Sigmoid colon (tissue), 7 donors: ENCODE results near the gene DMRT3. TPM values are rescaled to one million over a fixed set of nuclear protein-coding genes. Genes with fewer than 3 reads are reported as not detected.

Experiments
- DNase-seq: peaks from one replicate; pipeline ENCODE4 v3.0.0-alpha.2; 2019
- H3K27ac ChIP-seq, 4 donors: fragments of 200-600 bp; sonication (generic); one replicate each; pipeline ENCODE4 v1.5.1; 2016 to 2019; ENCODE audit warnings: mild to moderate bottlenecking in 1 of 4
- H3K27me3 ChIP-seq, 3 donors: fragments of 200-600 bp; sonication (generic); one replicate each; pipeline ENCODE4 v1.5.1; 2019; ENCODE audit warnings: mild to moderate bottlenecking in 1 of 3
- H3K36me3 ChIP-seq, 4 donors: fragments of 200-600 bp; sonication (generic); one replicate each; pipeline ENCODE4 v1.5.1; 2016 to 2019
- H3K4me1 ChIP-seq, 4 donors: fragments of 200-600 bp; sonication (generic); one replicate each; pipeline ENCODE4 v1.5.1; 2017 to 2019
- H3K4me3 ChIP-seq, 4 donors: fragments of 200-600 bp; sonication (generic); one replicate each; pipeline ENCODE4 v1.5.1; 2017 to 2019; ENCODE audit warnings: mild to moderate bottlenecking in 2 of 4, moderate library complexity in 1 of 4
- H3K9me3 ChIP-seq, 4 donors: fragments of 200-600 bp in 3 of 4; sonication (generic) in 3 of 4; one replicate each; pipeline versions ENCODE4 v1.5.1 to v1.6.1; 2013 to 2019
- EP300 ChIP-seq, 4 donors: sonication (generic); formaldehyde crosslinking; IDR thresholded peaks; one replicate each; pipeline ENCODE4 v1.6.1; 2017; ENCODE audit warnings: antibody characterized with exemption in 4 of 4
- POLR2A ChIP-seq, 2 donors: fragments of 450-650 bp; IDR thresholded peaks; one replicate each; pipeline ENCODE4 v1.6.1; 2016; ENCODE audit warnings: antibody characterized with exemption in 2 of 2, mild to moderate bottlenecking in 2 of 2, moderate library complexity in 2 of 2
- POLR2AphosphoS5 ChIP-seq, 4 donors: sonication (generic); formaldehyde crosslinking; IDR thresholded peaks; one replicate each; pipeline ENCODE4 v1.6.1; 2017; ENCODE audit warnings: antibody characterized with exemption in 4 of 4
- WGBS, 2 donors: extraction: QIAGEN DNeasy Blood & Tissue Kit; methylation state at CpG; one replicate each; pipeline ENCODE4 v1.1.7; 2013; 5-methylcytosine and 5-hydroxymethylcytosine counted together
- intact Hi-C: fragments of 100-400 bp; cut with DNase I; formaldehyde crosslinking; loops from one replicate; pipeline ENCODE4 v1.15.1; 2023
- polyA plus RNA-seq, 3 donors: library from polyadenylated mRNA; stranded (reverse); fragments of 200-250 nt; gene quantifications; one replicate each; pipeline ENCODE4 v1.2.3, GENCODE V29; 2013
- total RNA-seq, 4 donors: library from RNA; depleted of rRNA; stranded (reverse); fragments of >200 nt; gene quantifications; one replicate each; pipeline ENCODE4 v1.1.0, GENCODE V29; 2016
- TF ChIP-seq, protein P1 (sequence below), 4 experiments: fragments of 450-650 bp in 3 of 4; fragments of 200-600 bp in 1 of 4; IDR thresholded peaks; one replicate each; pipeline ENCODE4 v1.5.1; 2016 to 2019; ENCODE audit warnings: antibody characterized with exemption in 4 of 4, mild to moderate bottlenecking in 3 of 4, moderate library complexity in 2 of 4
- donor health status: healthy with polysubstance abuse.
- donor health status: Bipolar disorder and iron deficiency.
- donor health status: healthy.

DMRT3 gene
- total and polyA plus RNA-seq, 7 donors = not detected

DNA sequence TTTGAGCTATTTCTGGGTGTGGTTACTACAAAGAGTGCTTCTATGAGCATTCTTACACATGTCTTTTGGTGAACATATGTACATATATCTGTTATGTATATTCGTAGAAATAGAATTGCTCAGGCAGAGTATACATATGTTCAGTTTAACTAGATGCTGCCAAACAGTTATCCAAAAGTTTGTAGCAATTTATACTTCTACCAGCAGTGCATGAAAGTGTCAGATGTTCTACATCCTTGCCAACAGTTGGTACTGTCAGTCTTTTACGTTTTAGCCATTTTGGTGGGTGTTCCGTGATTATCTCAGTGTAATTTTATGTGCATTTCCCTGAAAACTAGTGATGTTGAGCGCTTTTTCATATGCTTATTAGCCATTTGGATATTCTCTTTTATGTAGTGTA is 37.8 kb downstream of the DMRT3 start:
- Histone ChIP-seq H3K4me1 (peaks cover 0 to 2% (median 0%) of the 10 kb centered on the region in 4 donors), H3K27me3 (peaks cover 0 to 20% (median 0%) of the 10 kb centered on the region in 3 donors), H3K36me3 (no peaks in the 10 kb centered on the region), H3K27ac (no peak overlapping the region), H3K9me3 (no peaks in the 10 kb centered on the region), H3K4me3 (no peak overlapping the region)
- TF ChIP-seq, protein P1, sequence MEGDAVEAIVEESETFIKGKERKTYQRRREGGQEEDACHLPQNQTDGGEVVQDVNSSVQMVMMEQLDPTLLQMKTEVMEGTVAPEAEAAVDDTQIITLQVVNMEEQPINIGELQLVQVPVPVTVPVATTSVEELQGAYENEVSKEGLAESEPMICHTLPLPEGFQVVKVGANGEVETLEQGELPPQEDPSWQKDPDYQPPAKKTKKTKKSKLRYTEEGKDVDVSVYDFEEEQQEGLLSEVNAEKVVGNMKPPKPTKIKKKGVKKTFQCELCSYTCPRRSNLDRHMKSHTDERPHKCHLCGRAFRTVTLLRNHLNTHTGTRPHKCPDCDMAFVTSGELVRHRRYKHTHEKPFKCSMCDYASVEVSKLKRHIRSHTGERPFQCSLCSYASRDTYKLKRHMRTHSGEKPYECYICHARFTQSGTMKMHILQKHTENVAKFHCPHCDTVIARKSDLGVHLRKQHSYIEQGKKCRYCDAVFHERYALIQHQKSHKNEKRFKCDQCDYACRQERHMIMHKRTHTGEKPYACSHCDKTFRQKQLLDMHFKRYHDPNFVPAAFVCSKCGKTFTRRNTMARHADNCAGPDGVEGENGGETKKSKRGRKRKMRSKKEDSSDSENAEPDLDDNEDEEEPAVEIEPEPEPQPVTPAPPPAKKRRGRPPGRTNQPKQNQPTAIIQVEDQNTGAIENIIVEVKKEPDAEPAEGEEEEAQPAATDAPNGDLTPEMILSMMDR (IDR thresholded peaks at IDR 0.05) = no peak
- TF ChIP-seq POLR2AphosphoS5 (IDR thresholded peaks at IDR 0.05) (no peak), EP300 (IDR thresholded peaks at IDR 0.05) (no peak), POLR2A (IDR thresholded peaks at IDR 0.05) (no peak)
- WGBS, 2 donors = 81 to 84% methylated on average over 4 of the region's 4 CpGs
- intact Hi-C loops = no loop called here
- no peak for DNase-seq

DNA sequence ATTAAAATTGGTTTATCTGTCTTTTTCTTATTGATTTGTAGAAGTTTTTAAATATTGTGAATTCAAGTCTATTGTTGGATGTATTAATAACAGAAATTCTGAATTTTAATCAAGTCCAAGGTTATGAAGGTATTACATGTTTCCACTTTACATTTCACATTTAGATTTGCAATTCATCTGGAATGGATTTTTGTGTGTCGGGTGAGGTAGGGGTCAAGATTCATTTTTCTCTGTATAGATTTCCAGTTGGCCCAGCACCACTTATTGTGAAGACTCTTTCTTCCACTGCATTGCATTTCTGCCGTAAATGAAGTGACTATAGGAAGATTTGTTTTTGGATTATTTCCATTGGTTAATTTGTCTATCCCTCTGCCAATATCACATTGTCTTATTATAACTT is 38.2 kb downstream of the DMRT3 start:
- Histone ChIP-seq H3K9me3 (no peaks in the 10 kb centered on the region), H3K27ac (no peak overlapping the region), H3K36me3 (no peaks in the 10 kb centered on the region), H3K4me1 (no peaks in the 10 kb centered on the region), H3K27me3 (peaks cover 0 to 19% (median 0%) of the 10 kb centered on the region in 3 donors), H3K4me3 (no peak overlapping the region)
- 92 to 93% methylated on average over 2 of the region's 2 CpGs for WGBS, 2 donors
- intact Hi-C loops = no loop called here
- no peak for DNase-seq
- TF ChIP-seq, protein P1 (IDR thresholded peaks at IDR 0.05) = no peak
- TF ChIP-seq POLR2A (IDR thresholded peaks at IDR 0.05) (no peak), POLR2AphosphoS5 (IDR thresholded peaks at IDR 0.05) (no peak), EP300 (IDR thresholded peaks at IDR 0.05) (no peak)

DNA sequence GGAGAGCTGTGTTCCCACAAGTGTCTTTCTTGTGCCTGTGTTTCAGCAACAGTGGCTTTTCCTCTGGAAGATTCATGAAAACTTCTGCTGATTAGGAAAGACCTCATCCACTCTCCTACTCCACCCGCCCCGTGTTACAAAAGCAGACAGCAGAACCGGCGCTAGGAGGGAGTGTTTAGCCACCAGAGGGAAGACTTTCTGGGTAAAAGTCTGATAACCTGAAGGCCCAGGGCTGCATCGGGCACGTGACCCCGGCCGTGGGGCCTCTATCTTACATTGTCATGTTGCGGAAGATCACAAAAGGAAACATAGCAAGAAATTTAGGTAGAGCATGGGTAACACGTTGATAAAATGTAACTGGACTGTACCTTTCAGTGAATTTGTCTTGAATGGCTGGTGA is 41.7 kb downstream of the DMRT3 start:
- no peak overlapping the region for H3K27ac ChIP-seq
- intact Hi-C loops = no loop called here
- H3K4me1 ChIP-seq = no peaks in the 10 kb centered on the region
- peaks cover 0 to 8% (median 4%) of the 10 kb centered on the region in 4 donors for H3K9me3 ChIP-seq
- TF ChIP-seq POLR2A (IDR thresholded peaks at IDR 0.05) = no peak
- no peak for TF ChIP-seq POLR2AphosphoS5 (IDR thresholded peaks at IDR 0.05)
- TF ChIP-seq, protein P1 (IDR thresholded peaks at IDR 0.05) = no peak
- no peak for TF ChIP-seq EP300 (IDR thresholded peaks at IDR 0.05)
- H3K36me3 ChIP-seq = no peaks in the 10 kb centered on the region
- WGBS, 2 donors = 6 to 13% methylated on average over 10 of the region's 10 CpGs
- H3K27me3 ChIP-seq = peaks cover 0 to 44% (median 0%) of the 10 kb centered on the region in 3 donors
- DNase-seq = no peak
- H3K4me3 ChIP-seq = no peak overlapping the region

DNA sequence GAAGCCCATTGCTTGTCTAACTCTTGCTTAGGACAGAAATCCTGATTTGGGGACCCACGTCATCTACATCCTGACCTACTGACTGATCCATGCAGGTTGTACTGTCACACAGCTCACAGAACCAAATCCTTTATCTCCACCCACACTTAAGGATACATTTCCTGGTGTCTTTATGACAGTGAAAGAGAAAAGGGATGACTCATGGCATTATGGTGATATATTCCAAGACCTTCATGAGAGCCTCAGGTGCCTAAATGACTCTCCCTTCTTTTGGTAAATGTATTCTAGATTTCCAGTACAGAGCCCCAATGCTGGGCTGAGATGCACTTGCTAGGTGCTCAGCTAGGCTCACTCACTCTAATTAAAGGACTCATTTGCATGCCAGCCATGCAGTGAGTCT is 47.7 kb downstream of the DMRT3 start:
- DNase-seq = no peak
- WGBS, 2 donors = 89 to 90% methylated on average over 1 of the region's 1 CpG
- Histone ChIP-seq H3K27me3 (peaks cover 0 to 37% (median 0%) of the 10 kb centered on the region in 3 donors), H3K4me3 (no peak overlapping the region), H3K9me3 (peaks cover 0 to 8% (median 7%) of the 10 kb centered on the region in 4 donors), H3K36me3 (no peaks in the 10 kb centered on the region), H3K4me1 (no peaks in the 10 kb centered on the region), H3K27ac (no peak overlapping the region)
- TF ChIP-seq, protein P1 (IDR thresholded peaks at IDR 0.05) = no peak
- TF ChIP-seq EP300 (IDR thresholded peaks at IDR 0.05) (no peak), POLR2AphosphoS5 (IDR thresholded peaks at IDR 0.05) (no peak), POLR2A (IDR thresholded peaks at IDR 0.05) (no peak)
- intact Hi-C loops = no loop called here

DNA sequence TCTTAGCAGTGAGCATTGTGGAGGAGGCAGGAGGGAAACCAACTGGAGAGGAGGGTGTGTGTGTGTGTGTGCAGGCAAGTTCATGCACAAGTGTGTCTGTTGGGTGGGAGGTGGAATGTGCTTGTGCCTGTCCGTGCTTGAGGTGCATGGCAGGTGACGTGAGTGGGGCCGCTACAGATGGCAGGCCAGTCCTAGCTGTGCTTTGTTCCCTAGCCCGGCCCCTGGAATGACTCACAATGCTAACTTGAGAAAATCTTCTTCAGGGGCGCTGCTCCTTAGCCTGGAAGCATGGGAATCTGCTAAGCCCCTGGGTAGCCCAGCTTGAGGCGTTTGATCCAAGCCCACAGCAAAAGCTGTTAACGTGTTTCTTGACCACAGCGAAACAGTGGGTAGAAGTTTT is 48.7 kb downstream of the DMRT3 start:
- intact Hi-C loops = no loop called here
- no peak overlapping the region for H3K27ac ChIP-seq
- peaks cover 0 to 28% (median 0%) of the 10 kb centered on the region in 3 donors for H3K27me3 ChIP-seq
- H3K4me3 ChIP-seq = no peak overlapping the region
- no peaks in the 10 kb centered on the region for H3K36me3 ChIP-seq
- 58 to 91% methylated on average over 8 of the region's 8 CpGs for WGBS, 2 donors
- TF ChIP-seq, protein P1 (IDR thresholded peaks at IDR 0.05) = no peak
- TF ChIP-seq POLR2AphosphoS5 (IDR thresholded peaks at IDR 0.05) (no peak), POLR2A (IDR thresholded peaks at IDR 0.05) (no peak), EP300 (IDR thresholded peaks at IDR 0.05) (no peak)
- H3K4me1 ChIP-seq = no peaks in the 10 kb centered on the region
- no peak for DNase-seq
- peaks cover 0 to 8% (median 7%) of the 10 kb centered on the region in 4 donors for H3K9me3 ChIP-seq
